A549 (cell line): ENCODE measurements around the gene SFRP2.

Experiments used
- CTCF ChIP-seq: fragments of >200 bp; sonication (Bioruptor Twin); formaldehyde crosslinking; IDR thresholded peaks from 3 replicates; pipeline ENCODE4 v1.5.1; 2016
- KDM1A ChIP-seq: fragments of 200-600 bp; sonication (generic); IDR thresholded peaks from 2 replicates; pipeline ENCODE4 v1.6.1; 2016; ENCODE audit warnings: low read depth, mild to moderate bottlenecking
- POLR2A ChIP-seq: IDR thresholded peaks from 2 replicates; pipeline ENCODE4 v1.6.1; 2012; ENCODE audit warnings: mild to moderate bottlenecking, low read length
- RAD21 ChIP-seq, 2 experiments: fragments of >200 bp in 1 of 2; sonication (Bioruptor Twin) in 1 of 2; formaldehyde crosslinking in 1 of 2; IDR thresholded peaks in 1 of 2; conservative IDR thresholded peaks in 1 of 2; 2 replicates in 1 of 2; 3 replicates in 1 of 2; pipeline ENCODE4 v1.6.1; 2012 to 2018; ENCODE audit warnings: inconsistent platforms in 1 of 2
- TF ChIP-seq, protein P1 (sequence below): fragments of 200-600 bp; sonication (generic); IDR thresholded peaks from 2 replicates; pipeline ENCODE4 v1.6.1; 2016; ENCODE audit warnings: antibody characterized with exemption, mild to moderate bottlenecking, moderate library complexity
- TF ChIP-seq, protein P2 (sequence below): IDR thresholded peaks from 2 replicates; pipeline ENCODE4 v1.6.1; 2012

- TF ChIP-seq POLR2A (no peak), CTCF (no peak), KDM1A (no peak), RAD21 (conservative IDR thresholded peaks at IDR 0.05 in 1 of 2, IDR thresholded peaks at IDR 0.05 in 1 of 2) (no peak)
- TF ChIP-seq, protein P1, sequence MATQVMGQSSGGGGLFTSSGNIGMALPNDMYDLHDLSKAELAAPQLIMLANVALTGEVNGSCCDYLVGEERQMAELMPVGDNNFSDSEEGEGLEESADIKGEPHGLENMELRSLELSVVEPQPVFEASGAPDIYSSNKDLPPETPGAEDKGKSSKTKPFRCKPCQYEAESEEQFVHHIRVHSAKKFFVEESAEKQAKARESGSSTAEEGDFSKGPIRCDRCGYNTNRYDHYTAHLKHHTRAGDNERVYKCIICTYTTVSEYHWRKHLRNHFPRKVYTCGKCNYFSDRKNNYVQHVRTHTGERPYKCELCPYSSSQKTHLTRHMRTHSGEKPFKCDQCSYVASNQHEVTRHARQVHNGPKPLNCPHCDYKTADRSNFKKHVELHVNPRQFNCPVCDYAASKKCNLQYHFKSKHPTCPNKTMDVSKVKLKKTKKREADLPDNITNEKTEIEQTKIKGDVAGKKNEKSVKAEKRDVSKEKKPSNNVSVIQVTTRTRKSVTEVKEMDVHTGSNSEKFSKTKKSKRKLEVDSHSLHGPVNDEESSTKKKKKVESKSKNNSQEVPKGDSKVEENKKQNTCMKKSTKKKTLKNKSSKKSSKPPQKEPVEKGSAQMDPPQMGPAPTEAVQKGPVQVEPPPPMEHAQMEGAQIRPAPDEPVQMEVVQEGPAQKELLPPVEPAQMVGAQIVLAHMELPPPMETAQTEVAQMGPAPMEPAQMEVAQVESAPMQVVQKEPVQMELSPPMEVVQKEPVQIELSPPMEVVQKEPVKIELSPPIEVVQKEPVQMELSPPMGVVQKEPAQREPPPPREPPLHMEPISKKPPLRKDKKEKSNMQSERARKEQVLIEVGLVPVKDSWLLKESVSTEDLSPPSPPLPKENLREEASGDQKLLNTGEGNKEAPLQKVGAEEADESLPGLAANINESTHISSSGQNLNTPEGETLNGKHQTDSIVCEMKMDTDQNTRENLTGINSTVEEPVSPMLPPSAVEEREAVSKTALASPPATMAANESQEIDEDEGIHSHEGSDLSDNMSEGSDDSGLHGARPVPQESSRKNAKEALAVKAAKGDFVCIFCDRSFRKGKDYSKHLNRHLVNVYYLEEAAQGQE = no peak
- TF ChIP-seq, protein P2, sequence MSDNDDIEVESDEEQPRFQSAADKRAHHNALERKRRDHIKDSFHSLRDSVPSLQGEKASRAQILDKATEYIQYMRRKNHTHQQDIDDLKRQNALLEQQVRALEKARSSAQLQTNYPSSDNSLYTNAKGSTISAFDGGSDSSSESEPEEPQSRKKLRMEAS = no peak
These were observed 10.2 kb upstream of the SFRP2 start for GRCh38 chr4:153798901-153799693.
